ENCODE measurements around the gene PTCD1. TPM values are rescaled to one million over a fixed set of nuclear protein-coding genes. Genes with fewer than 3 reads are reported as not detected.

PTCD1 gene
- total RNA-seq, 3 donors from 2014 or later, result 4.5 to 8.3 (median 4.9) TPM

- intact Hi-C loops (cut with DNase I; ENCODE audit: low total_unique reads), result loop anchor here (10.0 kb wide), 1 partner anchor 366 kb away; no protein-coding TSS in a partner anchor
- no peak for DNase-seq (ENCODE audit: low spot score in 2 of 2)
- Histone ChIP-seq H3K27ac (no peak overlapping the region), H3K36me3 (peaks cover 11% of the 10 kb centered on the region), H3K4me3 (no peak overlapping the region), H3K4me1 (no peaks in the 10 kb centered on the region), H3K9me3 (no peaks in the 10 kb centered on the region), H3K27me3 (no peaks in the 10 kb centered on the region)
- TF ChIP-seq CTCF (IDR thresholded peaks at IDR 0.05), result no peak
- TF ChIP-seq POLR2A (IDR thresholded peaks at IDR 0.05), result no peak
- no peak for TF ChIP-seq POLR2AphosphoS5 (IDR thresholded peaks at IDR 0.05)
Measured at GRCh38 chr7:99398891-99399445, 39.6 kb downstream of the PTCD1 start.

DNA sequence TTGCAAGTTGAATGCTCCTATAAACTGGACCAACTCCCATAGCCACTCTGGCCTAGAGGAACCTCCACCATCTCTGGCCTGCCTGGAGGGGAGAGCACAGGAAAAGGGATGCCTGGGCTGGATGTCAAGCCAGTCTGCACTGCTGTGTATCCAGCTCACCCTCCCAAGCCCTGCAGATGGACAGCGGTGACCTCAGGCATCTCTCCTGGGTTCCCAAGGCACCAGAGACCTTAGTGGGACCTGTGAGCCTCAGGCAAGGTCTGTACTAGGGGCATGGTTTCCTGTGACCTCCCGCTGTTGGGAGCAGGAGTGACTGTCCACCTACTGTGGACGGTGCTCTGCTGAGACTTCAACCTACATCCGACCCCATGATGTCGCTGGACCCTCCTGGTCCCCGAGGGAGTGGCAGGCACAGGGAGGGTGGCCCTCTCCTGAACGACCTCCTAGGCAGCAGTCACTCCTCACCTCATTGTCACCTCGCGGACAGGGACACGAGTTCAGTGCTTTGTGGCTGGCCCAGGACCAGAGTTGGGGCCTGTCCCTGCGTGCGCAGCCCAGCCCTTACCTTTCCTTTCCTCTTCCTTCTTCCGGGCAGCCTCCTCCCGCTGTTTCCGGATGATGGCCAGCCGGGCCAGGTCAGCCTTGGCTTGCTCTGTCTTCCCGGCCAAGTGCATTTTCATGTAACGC is 41.2 kb downstream of the PTCD1 start:
- no peak overlapping the region for H3K4me3 ChIP-seq
- intact Hi-C loops (cut with DNase I; ENCODE audit: low total_unique reads), result loop anchor here (10.0 kb wide), 1 partner anchor 367 kb away; no protein-coding TSS in a partner anchor
- no peak for TF ChIP-seq POLR2AphosphoS5 (IDR thresholded peaks at IDR 0.05)
- no peak for TF ChIP-seq POLR2A (IDR thresholded peaks at IDR 0.05)
- no peak for TF ChIP-seq CTCF (IDR thresholded peaks at IDR 0.05)
- H3K27ac ChIP-seq, result no peak overlapping the region
- H3K9me3 ChIP-seq, result no peaks in the 10 kb centered on the region
- H3K27me3 ChIP-seq, result no peaks in the 10 kb centered on the region
- DNase-seq (ENCODE audit: low spot score in 2 of 2), result no peak
- peaks cover 11% of the 10 kb centered on the region for H3K36me3 ChIP-seq
- H3K4me1 ChIP-seq, result no peaks in the 10 kb centered on the region

DNA sequence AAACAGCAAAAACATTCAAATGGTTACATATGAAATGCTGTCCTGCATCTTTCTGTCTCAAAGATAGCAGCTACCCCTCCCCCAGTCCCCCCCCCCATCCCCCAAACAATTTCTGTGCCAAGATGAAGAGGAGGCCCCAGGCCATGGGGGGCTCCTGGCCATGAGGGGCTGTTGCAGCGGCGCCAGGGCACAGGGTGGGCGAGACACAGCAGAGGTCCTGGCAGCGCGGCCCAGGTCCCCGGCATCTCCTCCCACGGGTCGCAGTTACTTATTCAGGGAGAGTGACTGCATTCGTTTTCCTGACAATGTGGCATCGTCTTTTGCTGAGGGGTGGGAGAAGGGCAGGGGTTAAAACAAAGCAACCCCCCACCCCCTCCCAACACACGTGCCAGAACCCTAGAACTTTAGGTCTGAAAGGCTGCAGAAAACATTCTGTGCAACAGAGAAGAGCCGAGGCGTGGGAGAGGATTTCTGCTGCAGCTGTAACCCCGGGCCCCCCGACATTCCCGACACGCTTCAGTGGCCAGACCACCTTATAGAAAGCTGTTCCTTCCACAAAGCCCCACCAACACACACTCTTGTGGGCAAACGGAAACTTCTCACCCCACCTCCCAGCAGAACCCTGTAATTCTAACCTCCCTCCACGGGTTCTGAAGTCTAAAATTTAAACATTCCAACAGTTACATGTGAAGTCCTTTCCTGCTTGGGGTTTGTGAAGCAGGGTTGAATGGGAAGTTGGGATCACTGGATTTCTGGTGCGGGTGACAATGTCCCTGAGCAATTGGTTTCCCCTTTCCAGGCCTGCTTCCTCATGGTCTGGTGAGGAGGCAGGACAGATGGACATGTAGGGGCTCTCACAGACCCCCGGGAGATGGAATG is 41.9 kb downstream of the PTCD1 start:
- intact Hi-C loops (cut with DNase I; ENCODE audit: low total_unique reads), result loop anchor here (10.0 kb wide), 1 partner anchor 368 kb away; no protein-coding TSS in a partner anchor
- TF ChIP-seq POLR2A (IDR thresholded peaks at IDR 0.05), result no peak
- no peak for TF ChIP-seq CTCF (IDR thresholded peaks at IDR 0.05)
- TF ChIP-seq POLR2AphosphoS5 (IDR thresholded peaks at IDR 0.05), result no peak
- Histone ChIP-seq H3K9me3 (no peaks in the 10 kb centered on the region), H3K27me3 (no peaks in the 10 kb centered on the region), H3K4me1 (no peaks in the 10 kb centered on the region), H3K4me3 (no peak overlapping the region), H3K27ac (no peak overlapping the region), H3K36me3 (peaks cover 11% of the 10 kb centered on the region)
- DNase-seq (ENCODE audit: low spot score in 2 of 2), result no peak

DNA sequence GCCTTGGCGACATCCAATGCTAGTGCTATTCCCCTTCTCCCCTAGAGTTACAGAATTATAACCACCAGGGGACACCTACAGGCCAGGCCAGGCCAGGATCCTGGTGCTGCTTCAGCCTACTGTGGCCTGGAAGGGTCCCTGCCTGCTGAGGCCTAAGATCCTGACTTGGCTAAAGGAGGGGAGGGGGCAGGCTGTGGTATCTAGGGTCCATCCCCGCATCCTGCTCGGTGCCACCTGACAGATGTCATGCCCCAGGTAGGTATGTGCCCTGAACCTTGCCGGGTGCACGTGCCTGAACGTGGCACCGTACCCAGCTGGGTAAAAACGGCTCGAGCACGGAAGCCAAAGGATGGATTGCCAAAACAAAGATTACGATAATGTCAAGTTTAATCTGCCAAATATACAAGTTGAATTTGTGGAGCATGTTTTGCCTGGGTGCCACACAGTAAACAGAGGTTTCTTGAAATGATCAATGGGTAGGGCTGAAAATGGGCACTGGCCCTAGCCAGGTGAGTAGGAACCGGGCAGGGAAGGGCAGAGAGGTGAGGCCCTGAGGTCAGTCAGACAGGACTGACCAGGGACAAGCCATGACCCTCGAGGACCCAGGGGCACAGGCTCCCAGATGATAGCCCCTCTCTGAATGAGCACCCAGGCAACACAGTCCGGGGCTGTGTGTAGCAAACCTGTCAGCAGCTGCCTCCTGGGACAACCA is 42.8 kb downstream of the PTCD1 start:
- intact Hi-C loops (cut with DNase I; ENCODE audit: low total_unique reads), result loop anchor here (10.0 kb wide), 1 partner anchor 369 kb away; no protein-coding TSS in a partner anchor
- no peak for DNase-seq (ENCODE audit: low spot score in 2 of 2)
- TF ChIP-seq POLR2AphosphoS5 (IDR thresholded peaks at IDR 0.05) (no peak), POLR2A (IDR thresholded peaks at IDR 0.05) (no peak), CTCF (IDR thresholded peaks at IDR 0.05) (no peak)
- Histone ChIP-seq H3K36me3 (peaks cover 11% of the 10 kb centered on the region), H3K9me3 (no peaks in the 10 kb centered on the region), H3K4me3 (no peak overlapping the region), H3K27me3 (no peaks in the 10 kb centered on the region), H3K27ac (no peak overlapping the region), H3K4me1 (no peaks in the 10 kb centered on the region)

All from breast epithelium (tissue), 4 donors.